Erythroblast (primary cell): ENCODE data around the gene C1QB.

Experiments used
- GATA1 ChIP-seq: IDR thresholded peaks from 2 replicates; pipeline ENCODE4 v1.6.1; 2011; ENCODE audit warnings: low read depth, mild to moderate bottlenecking, control low read depth, low read length, moderate library complexity
- POLR2A ChIP-seq: IDR thresholded peaks from 2 replicates; pipeline ENCODE4 v1.6.1; 2011; ENCODE audit warnings: mild to moderate bottlenecking, low read length

GRCh38 chr1:22625262-22625925 lies 27.6 kb upstream of the C1QB start:
- TF ChIP-seq POLR2A, result no peak
- no peak for TF ChIP-seq GATA1
